SK-N-SH (cell line): Measurements from ENCODE around the gene PXN. TPM values are rescaled to one million over a fixed set of nuclear protein-coding genes. Genes with fewer than 3 reads are reported as not detected.

Experiments
- CTCF ChIA-PET: fragments of 300-600, 350-600 bp; formaldehyde crosslinking; extraction: SDS; loops from one replicate; lab custom pipeline; 2021; lab: Yijun Ruan, JAX
- POLR2A ChIA-PET: fragments of 350-600 bp; sonication (Branson Sonifier 250); formaldehyde crosslinking; extraction: SDS; loops from one replicate; lab custom pipeline; 2020; ENCODE audit warnings: antibody characterized with exemption, inconsistent platforms; lab: Yijun Ruan, JAX
- DNase-seq: peaks from one replicate; pipeline ENCODE4 v3.0.0; 2012
- H2AFZ ChIP-seq: fragments of 200-600 bp; sonication (generic); 2 replicates; pipeline ENCODE4 v1.8.1; 2016; ENCODE audit warnings: antibody characterized with exemption, mild to moderate bottlenecking, low read depth
- H3F3A ChIP-seq: fragments of 200-600 bp; sonication (generic); replicated peaks from 2 replicates; pipeline ENCODE3; 2016; ENCODE audit warnings: antibody characterized with exemption, mild to moderate bottlenecking; ENCODE audit not compliant: insufficient read depth
- H3K27ac ChIP-seq, 2 experiments: fragments of 200-500 bp in 1 of 2; fragments of 200-600 bp in 1 of 2; sonication (Bioruptor generic) in 1 of 2; sonication (generic), shearing (Covaris generic) in 1 of 2; 2 replicates each; pipeline versions ENCODE4 v1.5.1 to v1.6.1; 2014 to 2016; ENCODE audit warnings: low read depth in 2 of 2, inconsistent platforms in 1 of 2, low read length in 1 of 2, mild to moderate bottlenecking in 1 of 2, mixed read lengths in 1 of 2
- H3K27me3 ChIP-seq: fragments of 200-600 bp; sonication (generic), shearing (Covaris generic); 2 replicates; pipeline ENCODE4 v1.6.1; 2016; ENCODE audit warnings: mixed run types; ENCODE audit not compliant: insufficient read depth
- H3K36me3 ChIP-seq, 2 experiments: fragments of 200-500 bp in 1 of 2; fragments of 200-600 bp in 1 of 2; sonication (Bioruptor generic) in 1 of 2; sonication (generic) in 1 of 2; replicated peaks in 1 of 2; 2 replicates each; pipeline versions ENCODE3 to v1.5.1; 2014 to 2016; ENCODE audit warnings: low read length in 1 of 2, mild to moderate bottlenecking in 1 of 2; ENCODE audit not compliant: insufficient read depth in 2 of 2, control insufficient read depth in 1 of 2
- H3K4me1 ChIP-seq, 2 experiments: fragments of 200-500 bp in 1 of 2; fragments of 200-600 bp in 1 of 2; sonication (Bioruptor generic) in 1 of 2; sonication (generic), shearing (Covaris generic) in 1 of 2; 2 replicates each; pipeline versions ENCODE4 v1.5.1 to v1.6.1; 2014 to 2016; ENCODE audit warnings: low read depth in 1 of 2, low read length in 1 of 2, mixed run types in 1 of 2; ENCODE audit not compliant: insufficient read depth in 2 of 2, control insufficient read depth in 1 of 2
- H3K4me2 ChIP-seq: fragments of 200-600 bp; sonication (generic), shearing (Covaris generic); 2 replicates; pipeline ENCODE4 v1.6.1; 2017; ENCODE audit warnings: mixed run types
- H3K4me3 ChIP-seq, 2 experiments: fragments of 200-500 bp in 1 of 2; fragments of 200-600 bp in 1 of 2; sonication (Bioruptor generic) in 1 of 2; sonication (generic), shearing (Covaris generic) in 1 of 2; 2 replicates each; pipeline versions ENCODE4 v1.5.1 to v1.8.1; 2014 to 2016; ENCODE audit warnings: low read depth in 2 of 2, inconsistent platforms in 1 of 2, low read length in 1 of 2, mild to moderate bottlenecking in 1 of 2, mixed read lengths in 1 of 2, moderate library complexity in 1 of 2
- H3K79me2 ChIP-seq: fragments of 200-600 bp; sonication (generic); 2 replicates; pipeline ENCODE4 v1.8.1; 2017; ENCODE audit warnings: mild to moderate bottlenecking; ENCODE audit not compliant: insufficient read depth
- H3K9ac ChIP-seq: fragments of 200-600 bp; sonication (generic); 2 replicates; pipeline ENCODE4 v1.6.1; 2017; ENCODE audit warnings: mixed run types
- H3K9me2 ChIP-seq: fragments of 200-600 bp; sonication (generic); 2 replicates; pipeline ENCODE4 v1.6.1; 2017; ENCODE audit warnings: mixed run types
- H3K9me3 ChIP-seq: fragments of 200-600 bp; sonication (generic); 2 replicates; pipeline ENCODE4 v1.6.1; 2017; ENCODE audit warnings: mixed run types, mild to moderate bottlenecking, moderate library complexity
- H4K20me1 ChIP-seq: fragments of 200-600 bp; sonication (generic); 2 replicates; pipeline ENCODE4 v1.6.1; 2017; ENCODE audit warnings: mild to moderate bottlenecking, mixed run types; ENCODE audit not compliant: insufficient read depth
- CHD2 ChIP-seq: fragments of 150-350 bp; IDR thresholded peaks from 2 replicates; pipeline ENCODE4 v1.6.1; 2018; ENCODE audit warnings: low read length; ENCODE audit not compliant: partially characterized antibody
- ELF1 ChIP-seq: IDR thresholded peaks from 2 replicates; pipeline ENCODE4 v1.4.0; 2012
- EZH2phosphoT487 ChIP-seq: fragments of 200-600 bp; sonication (generic); IDR thresholded peaks from 2 replicates; pipeline ENCODE4 v1.6.1; 2017; ENCODE audit warnings: low read depth, mixed run types, mild to moderate bottlenecking, antibody characterized with exemption, moderate library complexity, borderline replicate concordance
- FOXM1 ChIP-seq: IDR thresholded peaks from 2 replicates; pipeline ENCODE4 v1.4.0; 2012; ENCODE audit warnings: low read depth, mild to moderate bottlenecking
- GABPA ChIP-seq: IDR thresholded peaks from 2 replicates; pipeline ENCODE4 v1.4.0; 2012; ENCODE audit warnings: low read depth, mild to moderate bottlenecking
- GATA2 ChIP-seq: sonication (generic); formaldehyde crosslinking; IDR thresholded peaks from 2 replicates; pipeline ENCODE4 v1.5.0; 2020; ENCODE audit warnings: mild to moderate bottlenecking, missing genetic modification reagents
- JUND ChIP-seq: IDR thresholded peaks from 2 replicates; pipeline ENCODE4 v1.4.0; 2012
- MEF2A ChIP-seq: IDR thresholded peaks from 2 replicates; pipeline ENCODE4 v1.4.0; 2012; ENCODE audit warnings: low read depth, borderline replicate concordance
- NRF1 ChIP-seq: IDR thresholded peaks from 2 replicates; pipeline ENCODE4 v1.6.1; 2012; ENCODE audit warnings: low read depth, mild to moderate bottlenecking, low read length
- POLR2AphosphoS5 ChIP-seq: IDR thresholded peaks from 2 replicates; pipeline ENCODE4 v1.6.1; 2012; ENCODE audit warnings: low read depth, low read length
- RCOR1 ChIP-seq: fragments of 150-350 bp; IDR thresholded peaks from 2 replicates; pipeline ENCODE4 v1.6.1; 2017; ENCODE audit warnings: antibody characterized with exemption, low read length
- RFX5 ChIP-seq: IDR thresholded peaks from 2 replicates; pipeline ENCODE4 v1.6.1; 2012; ENCODE audit warnings: mild to moderate bottlenecking, improper control_type of control experiment, low read length
- SMC3 ChIP-seq: IDR thresholded peaks from 2 replicates; pipeline ENCODE4 v1.6.1; 2012; ENCODE audit warnings: low read depth, low read length, improper control_type of control experiment
- TAF1 ChIP-seq: IDR thresholded peaks from 2 replicates; pipeline ENCODE4 v1.6.1; 2012; ENCODE audit warnings: low read depth, mild to moderate bottlenecking, low read length, moderate library complexity, borderline replicate concordance
- TCF12 ChIP-seq: IDR thresholded peaks from 2 replicates; pipeline ENCODE4 v1.4.0; 2012
- TEAD4 ChIP-seq: IDR thresholded peaks from 2 replicates; pipeline ENCODE4 v1.4.0; 2012; ENCODE audit warnings: mild to moderate bottlenecking, borderline replicate concordance; ENCODE audit not compliant: insufficient read depth
- YY1 ChIP-seq: IDR thresholded peaks from 2 replicates; pipeline ENCODE4 v1.4.0; 2012; ENCODE audit warnings: low read depth, mild to moderate bottlenecking
- WGBS: methylation state at CpG from one replicate; pipeline ENCODE4 v1.1.6; 2017; ENCODE audit warnings: low lambda C conversion rate; 5-methylcytosine and 5-hydroxymethylcytosine counted together
- polyA plus RNA-seq, 3 experiments: library from polyadenylated mRNA; depleted of rRNA; stranded (reverse); fragments of >200 nt; gene quantifications; 2 replicates each; pipeline ENCODE4 v1.2.3, GENCODE V29; 2012
- TF ChIP-seq, protein P1 (sequence below): IDR thresholded peaks from 2 replicates; pipeline ENCODE4 v1.4.0; 2012; ENCODE audit warnings: low read depth, borderline replicate concordance
- TF ChIP-seq, protein P2 (sequence below): IDR thresholded peaks from 2 replicates; pipeline ENCODE4 v1.4.0; 2012; ENCODE audit warnings: low read depth, borderline replicate concordance
- TF ChIP-seq, protein P3 (sequence below): IDR thresholded peaks from 2 replicates; pipeline ENCODE4 v1.4.0; 2012; ENCODE audit warnings: low read depth
- TF ChIP-seq, protein P4 (sequence below): fragments of 200-600 bp; sonication (generic); IDR thresholded peaks from 2 replicates; pipeline ENCODE4 v1.6.1; 2017; ENCODE audit warnings: antibody characterized with exemption, mild to moderate bottlenecking, moderate library complexity

The PXN gene
- polyA plus RNA-seq, 1 of the 3 experiments (the other 2 are of a cell fraction): 89.0 TPM

DNA sequence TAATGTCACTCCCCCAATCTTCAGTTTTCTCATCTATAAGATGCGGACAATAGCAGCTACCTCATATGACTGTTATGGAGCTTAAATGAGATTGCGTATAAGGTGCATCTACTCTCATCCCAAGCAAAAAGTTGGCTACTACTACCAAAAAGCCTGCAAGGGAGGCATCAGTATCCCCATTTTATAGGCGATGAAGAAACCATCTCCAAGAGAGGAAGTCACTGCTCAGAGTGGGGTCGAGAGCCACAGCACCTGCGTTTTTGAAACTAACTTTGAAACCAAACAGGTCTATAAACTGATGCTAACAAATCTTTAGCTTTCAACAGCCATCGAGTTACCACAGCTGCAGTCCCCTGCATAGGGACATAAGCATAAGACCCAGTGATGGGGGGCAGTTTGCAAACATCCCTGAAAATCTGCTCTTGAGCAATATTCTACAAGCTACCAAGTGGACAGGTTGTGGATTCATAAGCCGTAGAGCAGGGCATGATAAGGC is 74.5 kb downstream of the PXN start:
- Histone ChIP-seq H3K9me3 (no peaks in the 10 kb centered on the region), H3F3A (peaks cover 16% of the 10 kb centered on the region), H3K4me1 (peaks cover 9 to 10% of the 10 kb centered on the region in 2 experiments), H4K20me1 (peaks cover 19% of the 10 kb centered on the region; the same call in 1 of the 2 replicates), H3K9me2 (no peaks in the 10 kb centered on the region), H3K4me2 (no peak overlapping the region), H3K9ac (no peak overlapping the region), H3K27ac (no peak overlapping the region), H3K27me3 (no peaks in the 10 kb centered on the region), H3K79me2 (peaks cover 100% of the 10 kb centered on the region), H2AFZ (no peak overlapping the region), H3K36me3 (peaks cover 41 to 52% of the 10 kb centered on the region in 2 experiments), H3K4me3 (no peak overlapping the region)
- ChIA-PET POLR2A (interaction anchor here (0.7 to 2.1 kb wide), 2 partner anchors 9 to 10 kb away, joined by 3 to 9 read pairs; partner anchors contain the start of gene RPLP0), CTCF (interaction anchor here (1.5 kb wide), 1 partner anchor 10 kb away, joined by 4 read pairs; the partner anchor contains the start of gene RPLP0)
- no peak for DNase-seq
- no peak for TF ChIP-seq FOXM1
- TF ChIP-seq TEAD4: no peak
- no peak for TF ChIP-seq JUND
- TF ChIP-seq ELF1: no peak
- no peak for TF ChIP-seq RFX5
- no peak for TF ChIP-seq TAF1
- no peak for TF ChIP-seq EZH2phosphoT487
- 91% methylated on average over 7 of the region's 7 CpGs for WGBS

DNA sequence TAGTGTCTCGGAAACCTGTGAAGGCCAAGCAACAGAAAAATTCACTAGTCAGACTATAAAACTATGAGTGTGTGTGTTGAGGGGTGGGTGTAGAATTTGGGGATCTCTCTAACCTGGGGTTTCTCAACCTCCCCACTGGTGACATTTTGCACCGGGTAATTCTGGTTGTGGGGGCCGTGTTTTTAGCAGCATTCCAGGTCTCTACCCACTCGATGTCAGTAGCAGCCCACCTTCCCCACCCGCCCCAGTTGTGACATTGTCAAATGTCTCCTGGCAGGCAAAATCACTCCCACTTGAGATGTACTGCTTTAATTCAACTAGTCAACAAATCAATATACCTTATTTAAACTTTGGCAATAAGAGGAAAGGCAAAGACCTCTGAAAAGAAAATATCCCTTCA is 75.1 kb downstream of the PXN start:
- no peak overlapping the region for H2AFZ ChIP-seq
- H3K4me1 ChIP-seq: peaks cover 7 to 9% of the 10 kb centered on the region in 2 experiments
- no peak for DNase-seq
- no peak overlapping the region for H3K4me3 ChIP-seq
- ChIA-PET CTCF (interaction anchor here (1.5 kb wide), 1 partner anchor 11 kb away, joined by 4 read pairs; the partner anchor contains the start of gene RPLP0), POLR2A (interaction anchor here (2.1 kb wide), 1 partner anchor 11 kb away, joined by 9 read pairs; the partner anchor contains the start of gene RPLP0)
- peaks cover 39 to 54% of the 10 kb centered on the region in 2 experiments for H3K36me3 ChIP-seq
- H4K20me1 ChIP-seq: peaks cover 26% of the 10 kb centered on the region; the same call in 1 of the 2 replicates
- peaks cover 100% of the 10 kb centered on the region for H3K79me2 ChIP-seq
- 81% methylated on average over 5 of the region's 5 CpGs for WGBS
- H3K9me3 ChIP-seq: no peaks in the 10 kb centered on the region
- H3K9ac ChIP-seq: no peak overlapping the region
- H3K4me2 ChIP-seq: no peak overlapping the region
- H3K27ac ChIP-seq: no peak overlapping the region
- H3K9me2 ChIP-seq: no peaks in the 10 kb centered on the region
- peaks cover 9% of the 10 kb centered on the region for H3F3A ChIP-seq
- H3K27me3 ChIP-seq: no peaks in the 10 kb centered on the region
- TF ChIP-seq ELF1 (no peak), TEAD4 (no peak), MEF2A (no peak), SMC3 (no peak), TCF12 (no peak), EZH2phosphoT487 (no peak), GABPA (no peak), YY1 (no peak), FOXM1 (no peak), NRF1 (no peak), GATA2 (CRISPR knock-in tag) (no peak), CHD2 (no peak), RCOR1 (no peak), POLR2AphosphoS5 (no peak)
- TF ChIP-seq, protein P1, sequence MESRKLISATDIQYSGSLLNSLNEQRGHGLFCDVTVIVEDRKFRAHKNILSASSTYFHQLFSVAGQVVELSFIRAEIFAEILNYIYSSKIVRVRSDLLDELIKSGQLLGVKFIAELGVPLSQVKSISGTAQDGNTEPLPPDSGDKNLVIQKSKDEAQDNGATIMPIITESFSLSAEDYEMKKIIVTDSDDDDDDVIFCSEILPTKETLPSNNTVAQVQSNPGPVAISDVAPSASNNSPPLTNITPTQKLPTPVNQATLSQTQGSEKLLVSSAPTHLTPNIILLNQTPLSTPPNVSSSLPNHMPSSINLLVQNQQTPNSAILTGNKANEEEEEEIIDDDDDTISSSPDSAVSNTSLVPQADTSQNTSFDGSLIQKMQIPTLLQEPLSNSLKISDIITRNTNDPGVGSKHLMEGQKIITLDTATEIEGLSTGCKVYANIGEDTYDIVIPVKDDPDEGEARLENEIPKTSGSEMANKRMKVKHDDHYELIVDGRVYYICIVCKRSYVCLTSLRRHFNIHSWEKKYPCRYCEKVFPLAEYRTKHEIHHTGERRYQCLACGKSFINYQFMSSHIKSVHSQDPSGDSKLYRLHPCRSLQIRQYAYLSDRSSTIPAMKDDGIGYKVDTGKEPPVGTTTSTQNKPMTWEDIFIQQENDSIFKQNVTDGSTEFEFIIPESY: no peak
- TF ChIP-seq, protein P2, sequence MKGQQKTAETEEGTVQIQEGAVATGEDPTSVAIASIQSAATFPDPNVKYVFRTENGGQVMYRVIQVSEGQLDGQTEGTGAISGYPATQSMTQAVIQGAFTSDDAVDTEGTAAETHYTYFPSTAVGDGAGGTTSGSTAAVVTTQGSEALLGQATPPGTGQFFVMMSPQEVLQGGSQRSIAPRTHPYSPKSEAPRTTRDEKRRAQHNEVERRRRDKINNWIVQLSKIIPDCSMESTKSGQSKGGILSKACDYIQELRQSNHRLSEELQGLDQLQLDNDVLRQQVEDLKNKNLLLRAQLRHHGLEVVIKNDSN: no peak
- TF ChIP-seq, protein P3, sequence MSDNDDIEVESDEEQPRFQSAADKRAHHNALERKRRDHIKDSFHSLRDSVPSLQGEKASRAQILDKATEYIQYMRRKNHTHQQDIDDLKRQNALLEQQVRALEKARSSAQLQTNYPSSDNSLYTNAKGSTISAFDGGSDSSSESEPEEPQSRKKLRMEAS: no peak
- TF ChIP-seq, protein P4, sequence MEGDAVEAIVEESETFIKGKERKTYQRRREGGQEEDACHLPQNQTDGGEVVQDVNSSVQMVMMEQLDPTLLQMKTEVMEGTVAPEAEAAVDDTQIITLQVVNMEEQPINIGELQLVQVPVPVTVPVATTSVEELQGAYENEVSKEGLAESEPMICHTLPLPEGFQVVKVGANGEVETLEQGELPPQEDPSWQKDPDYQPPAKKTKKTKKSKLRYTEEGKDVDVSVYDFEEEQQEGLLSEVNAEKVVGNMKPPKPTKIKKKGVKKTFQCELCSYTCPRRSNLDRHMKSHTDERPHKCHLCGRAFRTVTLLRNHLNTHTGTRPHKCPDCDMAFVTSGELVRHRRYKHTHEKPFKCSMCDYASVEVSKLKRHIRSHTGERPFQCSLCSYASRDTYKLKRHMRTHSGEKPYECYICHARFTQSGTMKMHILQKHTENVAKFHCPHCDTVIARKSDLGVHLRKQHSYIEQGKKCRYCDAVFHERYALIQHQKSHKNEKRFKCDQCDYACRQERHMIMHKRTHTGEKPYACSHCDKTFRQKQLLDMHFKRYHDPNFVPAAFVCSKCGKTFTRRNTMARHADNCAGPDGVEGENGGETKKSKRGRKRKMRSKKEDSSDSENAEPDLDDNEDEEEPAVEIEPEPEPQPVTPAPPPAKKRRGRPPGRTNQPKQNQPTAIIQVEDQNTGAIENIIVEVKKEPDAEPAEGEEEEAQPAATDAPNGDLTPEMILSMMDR: no peak
